NCI-H187 treated with DMSO at 0.1 percent for 48 hours (cell line): ENCODE measurements around the gene ACVR1.
"Not testable (repeated sequence)": the region's sequence is repeated elsewhere in the genome, so short reads cannot be mapped to it uniquely, and the experiment has no call there.

Source experiments
- DNase-seq: peaks from one replicate; lab custom pipeline; 2025; lab: John Stamatoyannopoulos, UW

The ACVR1 gene

DNA sequence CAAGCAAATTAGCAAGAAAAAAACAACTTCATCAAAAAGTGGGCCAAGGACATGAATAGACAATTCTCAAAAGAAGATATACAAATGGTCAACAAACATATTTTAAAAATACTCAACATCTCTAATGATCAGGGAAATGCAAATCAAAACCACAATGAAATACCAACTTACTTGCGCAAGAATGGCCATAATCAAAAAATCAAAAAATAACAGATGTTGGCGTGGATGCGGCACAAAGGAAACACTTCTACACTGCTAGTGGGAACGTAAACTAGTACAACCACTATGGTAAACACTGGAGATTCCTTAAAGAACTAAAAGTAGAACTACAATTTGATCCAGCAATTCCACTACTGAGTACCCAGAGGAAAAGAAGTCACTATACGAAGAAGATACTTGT is 119.7 kb downstream of the ACVR1 start:
- not testable (repeated sequence) for DNase-seq

DNA sequence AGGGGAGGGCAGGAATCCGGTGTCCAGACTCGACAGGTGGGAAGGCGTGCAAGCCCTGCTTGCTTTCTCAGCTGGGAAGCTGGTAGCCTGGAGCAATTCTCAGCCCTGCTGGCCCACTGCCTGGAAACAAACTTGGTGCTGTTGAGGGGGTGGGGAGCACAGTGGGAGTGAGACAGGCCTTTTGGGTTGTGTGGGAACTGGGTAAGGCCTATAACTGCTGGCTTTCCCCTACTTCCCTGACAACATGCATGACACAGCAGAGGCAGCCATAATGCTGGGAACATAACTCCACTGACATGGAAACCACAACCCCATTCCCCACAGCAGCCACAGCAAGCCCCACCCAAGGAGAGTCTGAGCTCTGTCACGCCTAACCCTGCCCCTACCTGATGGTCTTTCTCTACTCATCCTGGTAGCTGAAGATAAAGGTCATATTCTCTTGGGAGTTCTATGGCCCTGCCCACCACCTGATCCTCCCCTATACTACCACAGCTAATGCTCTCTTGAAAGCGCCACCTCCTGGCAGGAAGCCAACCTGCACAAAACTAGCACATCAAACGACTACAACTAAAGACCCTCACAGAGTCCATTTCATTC is 124.6 kb downstream of the ACVR1 start:
- DNase-seq: no peak

DNA sequence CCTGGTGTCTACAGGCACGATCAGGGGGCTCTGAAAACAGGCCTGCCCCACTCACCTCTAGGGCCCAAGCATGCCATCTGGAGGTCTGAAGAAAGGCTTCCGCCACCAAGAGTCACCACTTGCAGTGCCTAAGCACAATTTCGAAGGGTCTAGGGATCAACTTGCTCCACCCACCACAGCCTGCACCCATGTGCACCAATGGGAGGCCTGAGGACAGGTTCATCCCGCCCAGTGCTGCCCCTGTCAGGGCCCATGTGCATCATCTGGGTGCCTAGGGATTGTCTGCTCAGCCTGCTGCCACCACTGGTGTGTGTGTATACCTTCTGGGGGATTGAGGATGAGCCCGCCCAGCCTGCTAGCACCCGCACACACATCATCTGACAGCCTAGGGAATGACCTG is 126.4 kb downstream of the ACVR1 start:
- DNase-seq: no peak

DNA sequence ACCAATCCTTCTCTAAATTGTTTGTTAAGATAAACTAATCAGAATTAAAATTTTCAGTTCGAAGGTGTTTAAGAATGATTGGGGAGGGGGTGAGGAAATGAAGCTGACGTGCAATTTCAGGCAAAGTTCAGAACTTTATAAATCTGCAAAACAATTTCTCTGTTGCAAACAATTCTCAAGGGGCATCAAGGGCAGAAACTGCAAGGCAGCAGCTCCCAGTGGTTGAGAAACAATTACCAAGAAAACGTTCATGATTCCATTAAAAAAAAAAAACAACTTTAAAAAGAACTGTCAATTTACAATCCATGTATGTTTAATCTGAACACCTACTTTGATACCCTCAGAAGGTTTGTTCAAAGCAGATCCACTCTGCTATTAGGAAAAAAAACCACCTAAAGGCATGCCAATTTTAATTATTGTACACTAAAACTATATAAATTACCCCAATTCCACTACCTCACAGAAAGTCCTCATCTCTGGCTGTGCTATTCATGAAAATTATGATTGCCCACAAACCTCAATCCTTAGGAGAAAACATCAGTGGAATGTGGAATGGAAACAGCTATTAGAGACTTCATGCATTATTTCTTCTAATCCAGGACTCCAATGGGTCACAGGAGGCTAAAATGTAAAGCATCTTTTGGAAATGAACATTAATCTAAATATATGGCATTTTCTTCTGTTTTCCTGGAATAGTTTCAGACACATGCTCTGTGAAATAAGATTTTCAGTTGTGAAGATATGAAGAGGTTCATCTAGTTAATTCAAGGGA is 127.6 kb downstream of the ACVR1 start:
- no peak for DNase-seq

DNA sequence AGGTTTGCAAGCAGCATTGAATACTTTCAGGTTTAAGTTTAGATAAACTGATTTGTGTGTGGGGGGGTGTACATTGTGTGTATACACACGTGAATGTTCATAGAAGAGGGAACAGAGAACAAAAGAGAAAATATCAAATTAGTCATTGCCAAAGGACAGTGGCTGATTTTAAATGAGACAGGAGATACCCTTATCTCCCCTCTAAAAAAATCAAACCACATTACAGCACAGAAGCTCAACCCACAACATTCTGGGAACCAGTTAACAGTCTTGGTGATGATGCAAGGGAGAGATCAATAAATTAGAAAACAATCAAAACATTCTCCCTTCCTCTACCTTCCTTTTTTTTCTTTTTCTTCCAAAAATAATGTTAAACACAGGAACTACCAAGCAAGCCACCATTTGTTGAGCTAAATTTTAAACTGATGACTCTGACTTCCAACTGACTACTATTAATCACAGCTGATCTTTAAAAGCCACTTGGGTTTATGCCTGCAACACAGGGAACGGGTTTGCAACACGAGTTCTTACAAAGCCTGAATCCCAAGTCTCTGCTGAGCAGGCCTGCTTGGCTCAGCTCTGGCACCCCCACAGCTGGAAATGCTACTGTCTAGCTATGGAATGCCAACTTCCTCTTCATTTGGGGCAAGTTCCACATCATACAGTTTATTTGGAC is 128.3 kb downstream of the ACVR1 start:
- DNase-seq: no peak

DNA sequence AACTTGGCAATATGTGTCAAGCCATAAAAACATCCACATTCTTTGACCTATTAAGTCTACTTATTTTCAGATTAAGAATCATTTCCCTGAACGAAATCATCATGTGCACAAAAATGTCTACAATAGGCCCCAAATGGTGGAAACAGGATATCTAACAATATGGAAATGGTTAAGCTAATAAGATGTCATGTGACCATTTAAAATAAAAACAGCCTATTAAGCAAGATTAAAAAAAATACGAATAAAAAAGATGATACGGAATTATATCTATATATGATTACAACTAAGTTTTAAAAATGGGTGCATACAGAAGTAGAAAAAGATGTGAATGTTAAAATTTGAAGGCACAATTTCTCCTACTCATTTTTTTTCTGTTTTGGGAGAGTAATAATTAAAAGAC is 128.8 kb downstream of the ACVR1 start:
- DNase-seq: no peak

DNA sequence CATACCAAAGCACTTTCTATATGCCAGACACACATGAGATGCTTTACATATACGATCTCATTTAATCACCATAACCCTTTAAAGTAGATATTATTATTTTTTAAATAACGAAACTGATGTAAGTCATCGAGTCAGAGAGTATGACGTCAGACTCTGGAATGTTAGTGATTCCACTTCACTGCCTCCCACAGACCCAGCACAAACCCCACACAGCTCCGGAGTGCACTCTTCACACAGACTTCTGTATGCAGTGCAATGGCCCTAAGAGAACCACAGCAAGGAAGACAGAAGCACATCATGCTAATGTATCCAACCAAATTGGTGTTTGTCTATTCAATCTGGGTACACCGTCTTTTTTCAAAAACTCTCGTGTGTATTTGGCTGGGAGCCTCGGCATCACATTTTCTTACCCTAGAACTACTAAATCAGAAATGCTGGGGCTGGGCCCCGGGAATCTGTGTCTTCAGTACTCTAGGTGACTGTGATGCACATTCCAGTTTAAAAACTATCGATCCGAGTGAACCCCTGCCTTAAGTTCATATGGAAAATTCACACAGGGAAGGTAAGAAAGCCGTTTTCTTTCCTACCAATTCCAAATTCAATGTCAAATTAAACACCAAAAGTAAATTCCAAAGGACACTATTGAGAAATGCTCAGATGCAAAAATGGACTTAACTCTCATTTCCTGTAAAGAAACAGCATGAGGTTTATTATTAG is 129.7 kb downstream of the ACVR1 start:
- no peak for DNase-seq

DNA sequence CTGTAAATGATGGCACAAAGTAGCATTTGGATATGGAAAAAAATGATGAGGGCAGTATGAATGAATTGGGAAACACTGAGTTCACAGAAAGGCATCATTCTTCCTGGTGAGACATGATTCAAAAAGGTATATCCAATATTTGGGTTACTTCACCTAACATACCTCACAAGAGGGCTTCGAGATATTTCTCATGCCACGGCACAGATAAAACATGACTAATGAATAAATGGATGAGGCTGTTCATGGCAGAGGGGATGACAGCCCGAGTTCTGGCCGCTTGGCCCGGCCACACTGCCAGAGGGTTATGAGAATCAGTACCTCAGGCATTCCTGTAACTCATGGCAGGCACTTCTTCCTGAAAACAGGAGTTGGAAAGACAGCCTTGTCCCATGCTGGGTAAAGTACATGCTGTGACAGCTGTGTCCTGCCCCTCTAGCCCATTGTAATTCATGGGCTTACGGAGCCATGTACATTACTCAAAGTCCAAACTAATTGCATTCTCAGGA is 131.5 kb downstream of the ACVR1 start:
- no peak for DNase-seq

DNA sequence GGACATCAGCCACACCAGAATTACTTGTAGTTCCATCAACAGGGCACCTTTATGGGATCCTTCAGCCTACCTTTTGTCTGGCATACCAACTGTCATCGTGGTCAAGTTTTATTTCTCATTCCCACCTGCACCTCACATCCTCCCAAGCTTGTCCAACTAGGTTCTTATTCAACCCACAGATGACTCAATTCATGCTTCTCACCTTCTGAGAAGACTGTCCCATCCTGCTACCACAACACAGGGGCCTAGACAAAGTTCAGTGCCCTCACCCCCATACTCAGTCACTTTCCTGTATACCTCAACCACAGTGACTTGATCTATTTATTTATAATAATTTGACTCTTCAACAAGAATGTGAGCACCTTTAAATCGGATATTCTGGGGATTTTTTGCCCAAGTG is 133.1 kb downstream of the ACVR1 start:
- no peak for DNase-seq

DNA sequence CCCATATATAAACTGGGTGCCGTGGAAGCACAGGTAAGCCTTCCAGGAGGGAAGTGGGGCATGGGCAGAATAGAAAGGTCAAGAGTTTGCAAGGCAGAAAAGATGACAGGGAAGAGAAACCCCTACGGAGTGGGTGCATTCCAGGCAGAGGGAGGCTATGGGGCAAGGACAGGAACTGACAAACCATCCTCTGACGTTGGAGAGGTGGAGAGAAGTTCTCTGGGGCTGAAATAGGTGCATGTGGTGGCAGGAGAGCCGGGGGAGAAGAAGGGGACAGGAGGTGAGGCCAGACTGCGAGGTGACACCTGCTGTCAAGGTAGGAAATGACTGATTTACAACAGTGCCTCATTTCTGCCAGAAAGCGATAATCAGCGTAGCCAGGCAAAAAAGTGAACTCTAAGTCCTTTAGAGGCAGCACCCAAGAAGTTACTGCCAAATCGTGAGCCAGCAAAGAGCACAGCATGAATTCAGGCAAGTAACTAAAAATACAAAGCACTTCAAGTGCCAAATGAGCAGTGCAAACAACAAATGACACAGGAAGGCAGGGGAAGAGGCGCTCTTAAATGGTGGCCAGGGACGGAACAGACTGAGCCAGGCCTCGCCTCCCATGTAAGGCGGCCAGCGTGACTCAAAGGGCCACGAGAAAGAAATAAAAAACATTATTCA is 134.2 kb downstream of the ACVR1 start:
- no peak for DNase-seq

DNA sequence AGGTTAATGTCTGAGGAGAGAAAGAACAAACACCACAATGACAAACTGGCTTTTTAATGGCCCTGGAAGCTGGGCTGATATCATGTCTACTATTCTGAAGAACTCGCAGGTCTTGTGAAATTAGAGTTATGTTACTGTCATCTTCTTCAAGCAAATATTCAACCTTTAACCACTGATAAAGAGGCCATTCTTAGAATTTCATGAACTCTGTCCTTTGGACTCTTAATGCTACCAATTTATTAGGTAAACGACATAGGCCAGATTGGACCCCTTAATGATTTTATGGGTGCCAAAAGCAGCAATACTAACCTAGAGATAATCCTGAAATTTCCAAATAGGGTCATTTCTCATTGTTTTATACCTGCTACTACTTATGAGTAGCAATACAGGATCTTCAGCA is 138.5 kb downstream of the ACVR1 start:
- no peak for DNase-seq

DNA sequence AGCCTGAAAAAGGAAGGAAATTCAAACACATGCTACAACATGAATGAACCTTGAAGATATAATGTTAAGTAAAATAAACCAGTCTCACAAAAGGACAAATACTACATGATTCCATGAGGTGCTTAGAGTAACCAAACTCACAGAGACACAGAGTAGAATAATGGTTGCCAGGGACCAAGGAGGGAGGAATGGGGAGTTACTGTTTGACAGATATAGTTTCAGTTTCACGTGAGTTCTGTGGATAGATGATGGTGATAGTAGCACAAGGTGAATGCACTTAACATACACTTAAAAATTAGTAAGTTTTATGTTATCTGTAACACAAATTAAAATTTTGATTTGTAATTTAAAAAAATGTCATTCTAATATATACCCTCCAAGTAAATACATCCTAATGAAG is 140.6 kb downstream of the ACVR1 start:
- no peak for DNase-seq

DNA sequence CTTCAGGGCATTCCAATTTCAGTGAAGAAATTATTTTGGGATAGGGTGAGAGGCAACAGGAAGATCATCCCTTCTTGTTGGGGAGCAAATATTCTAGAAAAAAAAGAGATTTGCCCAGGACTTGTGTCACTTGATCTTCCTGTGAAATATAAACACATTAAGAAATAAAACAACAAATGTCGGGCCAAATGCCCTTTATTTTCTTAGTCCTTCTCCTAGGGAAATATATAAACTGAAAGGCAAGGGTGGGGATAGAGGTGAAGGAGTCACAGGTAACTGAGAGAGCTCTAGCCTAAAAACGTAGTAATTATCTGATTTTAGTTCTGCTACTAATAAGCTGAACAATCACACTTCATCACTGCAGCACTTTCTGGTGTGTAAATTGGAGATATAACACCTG is 142.9 kb downstream of the ACVR1 start:
- DNase-seq: no peak

DNA sequence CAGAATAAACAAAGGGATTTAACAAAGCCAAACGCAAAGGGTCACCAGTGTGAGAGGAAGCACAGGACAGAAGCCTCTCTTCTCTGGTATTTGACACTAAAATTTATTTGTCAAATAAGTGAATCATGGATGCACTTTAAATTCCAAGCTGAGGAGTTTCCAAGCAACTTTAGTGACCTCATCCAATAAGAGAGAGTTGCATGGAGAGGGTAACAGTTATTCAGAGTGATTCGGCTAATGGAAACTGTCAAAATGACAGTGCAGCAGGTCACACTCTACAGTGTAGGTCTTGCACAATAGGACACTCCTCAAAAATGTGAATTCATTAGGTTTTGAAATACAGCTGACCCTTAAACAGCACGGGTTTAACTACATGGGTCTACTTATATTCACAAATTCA is 143.5 kb downstream of the ACVR1 start:
- no peak for DNase-seq

DNA sequence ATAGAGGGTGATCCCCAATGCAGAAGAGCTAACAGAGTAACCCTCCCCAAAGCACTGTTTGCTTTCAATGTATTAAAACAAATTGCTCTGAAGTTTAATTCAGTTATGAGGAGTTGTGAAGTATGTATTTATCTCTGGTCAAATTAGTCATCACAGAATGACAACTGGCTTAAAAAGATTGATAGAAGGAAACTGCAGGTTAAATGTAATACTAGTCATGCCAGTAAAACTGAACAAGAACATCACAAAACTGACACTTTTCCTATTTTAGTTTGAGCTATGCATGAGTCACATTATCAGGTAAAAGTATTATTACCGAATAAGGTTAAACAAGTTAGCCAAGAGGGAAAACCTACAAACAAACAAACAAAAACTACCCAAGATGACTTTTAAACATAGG is 148.4 kb downstream of the ACVR1 start:
- no peak for DNase-seq

DNA sequence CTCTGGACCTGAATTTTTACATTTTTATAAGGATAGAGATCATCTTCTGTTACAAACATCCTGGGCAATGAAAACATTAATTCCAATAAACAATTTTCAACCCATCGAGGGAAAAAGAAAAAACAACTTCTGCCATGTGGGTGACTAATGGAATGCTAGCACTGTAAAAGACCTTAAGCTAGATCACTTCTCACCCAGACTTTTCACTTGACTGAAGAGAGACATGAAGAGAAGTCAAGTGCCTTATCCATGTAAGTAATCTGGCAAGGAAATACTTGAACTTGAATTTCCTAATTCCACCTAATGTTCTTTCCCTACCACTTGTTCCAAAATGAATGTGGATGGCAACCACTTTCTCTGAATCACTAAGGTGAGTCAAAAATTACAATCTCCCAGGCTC is 149.2 kb downstream of the ACVR1 start:
- DNase-seq: no peak

DNA sequence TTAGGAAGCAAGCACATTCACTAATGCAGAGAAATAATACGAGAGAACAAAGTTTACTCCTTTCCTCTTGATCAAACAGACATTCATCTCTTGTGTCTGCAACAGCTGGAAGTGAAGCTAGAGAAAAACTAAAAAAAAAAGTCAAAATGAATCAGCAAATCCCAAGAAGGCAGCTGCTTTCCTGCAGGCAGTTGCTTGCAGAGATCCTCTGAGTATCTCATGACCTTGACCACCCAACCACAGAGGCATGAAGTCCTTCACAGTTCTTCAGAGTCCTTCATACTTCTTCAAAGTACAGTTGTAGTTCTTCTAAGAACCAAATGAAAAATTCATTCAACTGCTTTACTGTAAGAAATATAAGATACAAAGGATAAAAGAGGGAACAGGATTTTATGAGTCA is 150.3 kb downstream of the ACVR1 start:
- DNase-seq: no peak

DNA sequence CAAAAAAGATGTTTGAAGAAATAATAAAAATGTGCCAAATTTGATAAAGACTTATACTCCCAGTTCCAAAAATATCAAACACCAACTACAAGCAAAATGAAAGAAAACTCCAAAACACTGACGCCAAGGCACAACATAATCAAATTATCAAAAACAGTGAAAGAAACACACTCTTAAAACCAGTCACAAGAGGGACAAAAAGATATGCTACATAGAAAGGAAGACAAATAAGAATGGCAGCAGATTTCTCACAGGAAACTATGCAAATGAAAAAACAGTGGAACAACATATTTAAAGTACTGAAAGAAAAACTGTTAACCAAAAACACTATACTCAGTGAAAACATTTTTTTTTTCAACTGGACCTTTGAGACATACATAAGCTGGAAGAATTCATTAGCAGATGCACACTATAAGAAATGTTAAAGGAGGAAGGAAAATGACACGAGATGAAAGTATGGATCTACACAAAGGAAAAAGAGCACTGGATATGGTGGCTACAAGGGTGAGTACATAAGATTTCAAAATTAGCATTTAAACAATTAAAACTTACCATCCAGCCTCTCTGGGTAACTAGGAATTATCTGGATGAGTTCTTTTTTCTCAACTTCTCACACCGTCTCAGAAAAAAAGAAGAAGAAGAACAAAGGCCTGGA is 153.4 kb downstream of the ACVR1 start:
- DNase-seq: no peak

DNA sequence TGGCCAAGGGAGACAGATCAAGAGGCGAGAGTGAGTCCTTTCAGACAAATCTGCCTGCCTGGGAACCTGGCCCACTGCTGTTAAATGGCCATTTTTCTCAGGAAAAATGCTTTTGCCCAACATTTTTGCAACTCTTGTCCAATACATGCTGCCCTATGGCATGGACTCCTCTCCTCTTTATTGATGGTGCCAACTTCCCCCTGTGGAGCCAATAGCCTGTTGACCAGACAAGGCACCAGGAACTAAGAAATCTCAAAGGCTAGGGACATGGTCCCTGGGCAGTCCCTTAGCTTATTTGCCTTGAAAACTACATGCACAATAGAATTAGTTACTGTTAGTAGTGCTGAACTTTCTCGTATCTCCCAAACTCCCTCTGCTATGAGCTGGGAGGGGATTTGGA is 155.6 kb downstream of the ACVR1 start:
- no peak for DNase-seq

DNA sequence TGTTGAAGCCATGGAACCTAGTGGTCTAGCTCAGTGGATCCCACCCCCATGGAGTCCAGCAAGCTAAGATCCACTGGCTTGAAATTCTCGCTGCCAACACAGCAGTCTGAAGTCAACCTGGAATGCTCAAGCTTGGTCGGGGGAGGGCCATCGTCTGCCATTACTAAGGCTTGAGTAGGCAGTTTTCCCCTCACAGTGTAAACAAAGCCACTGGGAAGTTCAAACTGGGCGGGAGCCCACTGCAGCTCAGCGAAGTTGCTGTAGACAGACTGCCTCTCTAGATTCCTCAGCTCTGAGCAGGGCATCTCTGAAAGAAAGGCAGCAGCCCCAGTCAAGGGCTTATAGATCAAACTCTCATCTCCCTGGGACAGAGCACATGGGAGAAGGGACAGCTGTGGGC is 171.5 kb downstream of the ACVR1 start:
- not testable (repeated sequence) for DNase-seq

DNA sequence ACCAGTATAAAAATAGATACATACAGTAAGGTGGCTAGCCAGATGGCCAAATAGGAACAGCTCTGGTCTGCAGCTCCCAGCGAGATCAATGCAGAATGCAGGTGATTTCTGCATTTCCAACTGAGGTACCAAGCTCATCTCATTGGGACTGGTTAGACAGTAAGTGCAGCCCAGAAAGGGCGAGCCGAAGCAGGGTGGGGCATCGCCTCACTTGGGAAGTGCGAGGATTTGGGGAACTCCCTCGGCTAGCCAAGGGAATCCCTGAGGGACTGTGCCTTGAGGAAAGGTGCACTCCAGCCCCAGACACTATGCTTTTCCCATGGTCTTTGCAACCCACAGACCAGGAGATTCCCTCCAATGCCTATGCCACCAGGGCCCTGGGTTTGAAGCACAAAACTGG is 172.0 kb downstream of the ACVR1 start:
- DNase-seq: not testable (repeated sequence)

DNA sequence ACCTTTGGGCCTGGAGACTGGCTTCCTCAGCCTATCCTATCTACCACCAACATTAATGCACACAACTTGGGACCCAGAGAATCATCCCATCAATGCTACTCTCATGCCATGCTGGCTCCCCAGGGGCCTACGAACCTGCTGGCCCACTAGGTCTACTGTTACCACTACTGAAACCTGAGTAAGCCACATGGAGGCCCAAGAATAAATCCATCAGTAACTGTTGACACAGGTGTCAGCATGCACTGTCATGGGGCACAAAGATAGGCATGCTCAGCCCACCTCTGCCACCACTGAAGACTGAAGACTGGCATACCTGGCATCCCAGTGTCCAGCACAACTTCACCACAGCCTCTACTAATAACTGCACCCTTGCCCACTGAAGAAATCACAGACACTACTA is 176.3 kb downstream of the ACVR1 start:
- no peak for DNase-seq
